ENCODE results near the gene AFAP1L1.

AFAP1L1 gene

GRCh38 chr5:149367249-149367971 lies 95.8 kb downstream of the AFAP1L1 start:
- in situ Hi-C loops (cut with MboI; ENCODE audit: low sequenced_read_pairs) = no loop called here

GRCh38 chr5:149367972-149368645 lies 96.5 kb downstream of the AFAP1L1 start:
- in situ Hi-C loops (cut with MboI; ENCODE audit: low sequenced_read_pairs) = no loop called here

- in situ Hi-C loops (cut with MboI; ENCODE audit: low sequenced_read_pairs) = loop anchor here (5.0 kb wide), 1 partner anchor 49 kb away; no protein-coding TSS in a partner anchor
These were observed 99.2 kb downstream of the AFAP1L1 start for GRCh38 chr5:149370878-149371277.

- in situ Hi-C loops (cut with MboI; ENCODE audit: low sequenced_read_pairs) = loop anchor here (5.0 kb wide), 1 partner anchor 49 kb away; no protein-coding TSS in a partner anchor
These were observed 99.8 kb downstream of the AFAP1L1 start for GRCh38 chr5:149371296-149371962.

- in situ Hi-C loops (cut with MboI; ENCODE audit: low sequenced_read_pairs) = loop anchor here (5.0 kb wide), 1 partner anchor 50 kb away; no protein-coding TSS in a partner anchor
These were observed 100.6 kb downstream of the AFAP1L1 start for GRCh38 chr5:149372076-149372795.

GRCh38 chr5:149372932-149373331 lies 101.3 kb downstream of the AFAP1L1 start:
- in situ Hi-C loops (cut with MboI; ENCODE audit: low sequenced_read_pairs) = loop anchor here (5.0 kb wide), 1 partner anchor 51 kb away; no protein-coding TSS in a partner anchor

GRCh38 chr5:149374303-149374702 lies 102.6 kb downstream of the AFAP1L1 start:
- in situ Hi-C loops (cut with MboI; ENCODE audit: low sequenced_read_pairs) = loop anchor here (5.0 kb wide), 1 partner anchor 52 kb away; no protein-coding TSS in a partner anchor

- in situ Hi-C loops (cut with MboI; ENCODE audit: low sequenced_read_pairs) = loop anchor here (5.0 kb wide), 1 partner anchor 52 kb away; no protein-coding TSS in a partner anchor
These were observed 103.1 kb downstream of the AFAP1L1 start for GRCh38 chr5:149374801-149375200.

GRCh38 chr5:149375434-149375833 lies 103.8 kb downstream of the AFAP1L1 start:
- in situ Hi-C loops (cut with MboI; ENCODE audit: low sequenced_read_pairs) = no loop called here

GRCh38 chr5:149376104-149376503 lies 104.4 kb downstream of the AFAP1L1 start:
- in situ Hi-C loops (cut with MboI; ENCODE audit: low sequenced_read_pairs) = no loop called here

GRCh38 chr5:149376711-149377447 lies 105.2 kb downstream of the AFAP1L1 start:
- in situ Hi-C loops (cut with MboI; ENCODE audit: low sequenced_read_pairs) = no loop called here

GRCh38 chr5:149378241-149378820 lies 106.7 kb downstream of the AFAP1L1 start:
- in situ Hi-C loops (cut with MboI; ENCODE audit: low sequenced_read_pairs) = no loop called here

- in situ Hi-C loops (cut with MboI; ENCODE audit: low sequenced_read_pairs) = no loop called here
These were observed 107.6 kb downstream of the AFAP1L1 start, which contains the start of gene IL17B for GRCh38 chr5:149379177-149379761. IL17B (minus strand) TSS chr5:149379292; CDS start chr5:149379225, 67 bp downstream.

- in situ Hi-C loops (cut with MboI; ENCODE audit: low sequenced_read_pairs) = loop anchor here (10.0 kb wide), 1 partner anchor 55 kb away; no protein-coding TSS in a partner anchor
These were observed 108.2 kb downstream of the AFAP1L1 start for GRCh38 chr5:149379818-149380374.

- in situ Hi-C loops (cut with MboI; ENCODE audit: low sequenced_read_pairs) = loop anchor here (10.0 kb wide), 1 partner anchor 54 kb away; no protein-coding TSS in a partner anchor
These were observed 108.9 kb downstream of the AFAP1L1 start for GRCh38 chr5:149380466-149381121.

GRCh38 chr5:149381261-149381985 lies 109.8 kb downstream of the AFAP1L1 start:
- in situ Hi-C loops (cut with MboI; ENCODE audit: low sequenced_read_pairs) = loop anchor here (10.0 kb wide), 1 partner anchor 53 kb away; no protein-coding TSS in a partner anchor

- in situ Hi-C loops (cut with MboI; ENCODE audit: low sequenced_read_pairs) = loop anchor here (10.0 kb wide), 1 partner anchor 53 kb away; no protein-coding TSS in a partner anchor
These were observed 110.3 kb downstream of the AFAP1L1 start for GRCh38 chr5:149381986-149382338.
